Stimulated activated CD8-positive, alpha-beta memory T cell treated with anti-CD3 and anti-CD28 coated beads, Interleukin-2, amount 100 ng/mL, for 48 hours (primary cell): ENCODE results near the gene SERHL2.
"Not testable (repeated sequence)": the region's sequence is repeated elsewhere in the genome, so short reads cannot be mapped to it uniquely, and the experiment has no call there.

ENCODE experiments used
- DNase-seq, 2 donors: peaks; one replicate each; pipeline ENCODE4 v3.0.0-alpha.2; 2020; ENCODE audit warnings: low read depth in 2 of 2

SERHL2 gene

GRCh38 chr22:42535082-42535731 lies 18.5 kb upstream of the SERHL2 start:
- DNase-seq = not testable (repeated sequence)

GRCh38 chr22:42536166-42536565 lies 17.6 kb upstream of the SERHL2 start:
- DNase-seq = no peak

- DNase-seq = not testable (repeated sequence)
Measured at GRCh38 chr22:42536634-42537033, 17.1 kb upstream of the SERHL2 start.

- DNase-seq = not testable (repeated sequence)
Measured at GRCh38 chr22:42537199-42537831, 16.4 kb upstream of the SERHL2 start.

GRCh38 chr22:42539236-42539771 lies 14.5 kb upstream of the SERHL2 start:
- DNase-seq = not testable (repeated sequence)

- no peak for DNase-seq
Measured at GRCh38 chr22:42544686-42545085, 9.1 kb upstream of the SERHL2 start.

GRCh38 chr22:42547562-42547961 lies 6.2 kb upstream of the SERHL2 start:
- DNase-seq = no peak

- not testable (repeated sequence) for DNase-seq
Measured at GRCh38 chr22:42548126-42548525, 5.6 kb upstream of the SERHL2 start.

- DNase-seq = no peak
Measured at GRCh38 chr22:42548597-42549330, 5.0 kb upstream of the SERHL2 start.

GRCh38 chr22:42549331-42550060 lies 4.3 kb upstream of the SERHL2 start:
- no peak for DNase-seq

- not testable (repeated sequence) for DNase-seq
Measured at GRCh38 chr22:42552294-42552647, 1.5 kb upstream of the SERHL2 start.

- no peak for DNase-seq
Measured at GRCh38 chr22:42560381-42560780, 6.6 kb downstream of the SERHL2 start.

GRCh38 chr22:42560781-42561180 lies 7.0 kb downstream of the SERHL2 start:
- DNase-seq = no peak

- no peak for DNase-seq
Measured at GRCh38 chr22:42561856-42562255, 8.1 kb downstream of the SERHL2 start.

- DNase-seq = no peak
Measured at GRCh38 chr22:42562279-42562678, 8.5 kb downstream of the SERHL2 start.

GRCh38 chr22:42562684-42563083 lies 8.9 kb downstream of the SERHL2 start:
- DNase-seq = no peak

GRCh38 chr22:42563943-42564342 lies 10.2 kb downstream of the SERHL2 start:
- DNase-seq = not testable (repeated sequence)

GRCh38 chr22:42564699-42565098 lies 10.9 kb downstream of the SERHL2 start:
- DNase-seq = no peak

GRCh38 chr22:42565956-42566355 lies 12.2 kb downstream of the SERHL2 start:
- no peak for DNase-seq

GRCh38 chr22:42567950-42568349 lies 14.2 kb downstream of the SERHL2 start:
- not testable (repeated sequence) for DNase-seq

GRCh38 chr22:42570580-42570979 lies 16.8 kb downstream of the SERHL2 start:
- DNase-seq = not testable (repeated sequence)

- DNase-seq = not testable (repeated sequence)
Measured at GRCh38 chr22:42571068-42571467, 17.3 kb downstream of the SERHL2 start.
